Colonic mucosa (tissue), 4 donors: ENCODE data around the gene TBCK. TPM values are rescaled to one million over a fixed set of nuclear protein-coding genes. Genes with fewer than 3 reads are reported as not detected.

Experiments used
- DNase-seq: peaks from one replicate; pipeline ENCODE4 v3.0.0-alpha.2; 2020
- H3K27ac ChIP-seq: fragments of 200-600 bp; one replicate; pipeline ENCODE4 v1.8.0; 2021
- H3K27me3 ChIP-seq: fragments of 200-600 bp; one replicate; pipeline ENCODE4 v1.8.0; 2021
- H3K36me3 ChIP-seq: fragments of 200-600 bp; one replicate; pipeline ENCODE4 v1.8.0; 2021
- H3K4me1 ChIP-seq: fragments of 200-600 bp; one replicate; pipeline ENCODE4 v1.8.0; 2021; ENCODE audit warnings: mild to moderate bottlenecking
- H3K4me3 ChIP-seq: fragments of 200-600 bp; one replicate; pipeline ENCODE4 v1.8.0; 2021
- H3K9ac ChIP-seq, 2 donors: one replicate each; pipeline ENCODE4 v1.7.0; 2013; ENCODE audit warnings: control low read depth in 2 of 2, low read depth in 2 of 2, low read length in 2 of 2
- H3K9me3 ChIP-seq: fragments of 200-600 bp; one replicate; pipeline ENCODE4 v1.8.0; 2021
- CTCF ChIP-seq: fragments of 200-600 bp; IDR thresholded peaks from one replicate; pipeline ENCODE4 v1.8.0; 2022; ENCODE audit warnings: antibody characterized with exemption, mild to moderate bottlenecking
- intact Hi-C: fragments of 100-400 bp; cut with DNase I; formaldehyde crosslinking; loops from one replicate; pipeline ENCODE4 v1.14.1; 2022
- total RNA-seq, 2 donors: library from RNA; stranded (reverse); fragmentation: NEBNext Ultra II Directional in 1 of 2; extraction: Animal tissue kit (Norgen Biotek cat#: 25700) in 1 of 2; gene quantifications; one replicate each; pipeline ENCODE4 v1.2.1, GENCODE V29; 2021
- donor health status: healthy.
- donor health status: DM: no; HTN: no; CAD: no.
- donor health status: DM: no; HTN: no; CAD: no.

Gene TBCK
- total RNA-seq, 2 donors from 2014 or later: 27.4 to 33.9 TPM

- DNase-seq: no peak
- no peak overlapping the region for H3K4me3 ChIP-seq
- H3K4me1 ChIP-seq: no peaks in the 10 kb centered on the region
- intact Hi-C loops: no loop called here
- H3K27ac ChIP-seq: no peak overlapping the region
- no peak overlapping the region for H3K9ac ChIP-seq
- no peaks in the 10 kb centered on the region for H3K36me3 ChIP-seq
- H3K27me3 ChIP-seq: no peaks in the 10 kb centered on the region
- TF ChIP-seq CTCF: no peak
- no peaks in the 10 kb centered on the region for H3K9me3 ChIP-seq
These were observed 296.2 kb downstream of the TBCK start for GRCh38 chr4:106019771-106020170.

GRCh38 chr4:106017975-106018374 is 298.0 kb downstream of the TBCK start:
- Histone ChIP-seq H3K27ac (no peak overlapping the region), H3K9ac (no peak overlapping the region), H3K36me3 (no peaks in the 10 kb centered on the region), H3K4me1 (no peaks in the 10 kb centered on the region), H3K9me3 (no peaks in the 10 kb centered on the region), H3K4me3 (no peak overlapping the region), H3K27me3 (no peaks in the 10 kb centered on the region)
- no peak for DNase-seq
- intact Hi-C loops: no loop called here
- TF ChIP-seq CTCF: no peak

- Histone ChIP-seq H3K9ac (no peak overlapping the region), H3K4me1 (no peaks in the 10 kb centered on the region), H3K27me3 (no peaks in the 10 kb centered on the region), H3K9me3 (no peaks in the 10 kb centered on the region), H3K4me3 (no peak overlapping the region), H3K27ac (no peak overlapping the region), H3K36me3 (no peaks in the 10 kb centered on the region)
- DNase-seq: no peak
- TF ChIP-seq CTCF: no peak
- intact Hi-C loops: no loop called here
These were observed 304.6 kb downstream of the TBCK start for GRCh38 chr4:106011387-106011786.

- no peaks in the 10 kb centered on the region for H3K9me3 ChIP-seq
- H3K4me1 ChIP-seq: no peaks in the 10 kb centered on the region
- H3K27ac ChIP-seq: no peak overlapping the region
- TF ChIP-seq CTCF: no peak
- no peaks in the 10 kb centered on the region for H3K27me3 ChIP-seq
- no peak overlapping the region for H3K4me3 ChIP-seq
- H3K36me3 ChIP-seq: no peaks in the 10 kb centered on the region
- intact Hi-C loops: no loop called here
- H3K9ac ChIP-seq: no peak overlapping the region
- no peak for DNase-seq
These were observed 305.2 kb downstream of the TBCK start for GRCh38 chr4:106010761-106011160.

GRCh38 chr4:106002994-106003393 is 313.0 kb downstream of the TBCK start:
- Histone ChIP-seq H3K27ac (no peak overlapping the region), H3K4me3 (no peak overlapping the region), H3K9me3 (no peaks in the 10 kb centered on the region), H3K27me3 (no peaks in the 10 kb centered on the region), H3K36me3 (no peaks in the 10 kb centered on the region), H3K9ac (no peak overlapping the region), H3K4me1 (no peaks in the 10 kb centered on the region)
- intact Hi-C loops: no loop called here
- DNase-seq: no peak
- no peak for TF ChIP-seq CTCF
